Neural progenitor cell (in vitro differentiated cells): ENCODE results near the gene FLT4.

Experiments used
- EZH2 ChIP-seq: fragments of 200-600 bp; sonication (generic); IDR thresholded peaks from 2 replicates; pipeline ENCODE4 v1.6.1; 2017; ENCODE audit warnings: antibody characterized with exemption, mild to moderate bottlenecking, moderate library complexity
- EZH2phosphoT487 ChIP-seq: fragments of 200-600 bp; sonication (generic); IDR thresholded peaks from 2 replicates; pipeline ENCODE4 v1.6.1; 2017; ENCODE audit warnings: antibody characterized with exemption
- TF ChIP-seq, protein P1 (sequence below): fragments of 200-600 bp; sonication (generic); IDR thresholded peaks from 2 replicates; pipeline ENCODE4 v1.5.1; 2017; ENCODE audit warnings: antibody characterized with exemption, mild to moderate bottlenecking

DNA sequence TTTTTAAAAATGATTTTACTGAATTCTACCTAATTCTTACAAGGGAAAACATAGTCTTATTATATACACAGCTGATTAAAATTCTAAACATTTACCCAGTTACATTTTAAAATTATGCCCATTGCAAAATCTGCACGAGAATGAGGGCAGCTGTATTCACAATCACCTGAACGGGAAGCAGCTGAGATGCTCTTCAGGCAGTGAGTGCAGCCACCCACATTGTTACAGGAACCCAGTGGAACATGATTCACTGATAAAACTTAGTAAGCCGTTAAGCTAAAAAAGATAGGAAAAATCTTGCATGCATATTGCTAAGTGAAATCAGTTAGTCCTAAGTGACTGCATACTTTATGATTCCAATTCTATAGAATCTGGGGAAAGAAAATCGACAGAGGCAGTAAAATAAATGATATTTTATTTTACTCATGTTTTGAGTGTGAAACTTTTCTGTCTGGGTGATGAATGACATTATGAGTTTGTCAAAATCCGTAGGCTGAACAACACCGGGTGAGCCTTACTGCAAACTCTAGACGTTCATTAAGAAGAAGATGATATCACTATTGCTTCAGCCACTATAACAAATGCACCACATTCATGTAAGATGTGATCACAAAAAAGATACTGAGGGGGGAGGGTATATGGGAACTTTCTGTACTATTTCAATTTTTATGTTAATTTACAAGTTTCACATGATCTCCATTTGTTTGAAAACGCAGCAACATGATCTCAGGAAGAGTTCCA, 39.1 kb upstream of the FLT4 start:
- TF ChIP-seq, protein P1, sequence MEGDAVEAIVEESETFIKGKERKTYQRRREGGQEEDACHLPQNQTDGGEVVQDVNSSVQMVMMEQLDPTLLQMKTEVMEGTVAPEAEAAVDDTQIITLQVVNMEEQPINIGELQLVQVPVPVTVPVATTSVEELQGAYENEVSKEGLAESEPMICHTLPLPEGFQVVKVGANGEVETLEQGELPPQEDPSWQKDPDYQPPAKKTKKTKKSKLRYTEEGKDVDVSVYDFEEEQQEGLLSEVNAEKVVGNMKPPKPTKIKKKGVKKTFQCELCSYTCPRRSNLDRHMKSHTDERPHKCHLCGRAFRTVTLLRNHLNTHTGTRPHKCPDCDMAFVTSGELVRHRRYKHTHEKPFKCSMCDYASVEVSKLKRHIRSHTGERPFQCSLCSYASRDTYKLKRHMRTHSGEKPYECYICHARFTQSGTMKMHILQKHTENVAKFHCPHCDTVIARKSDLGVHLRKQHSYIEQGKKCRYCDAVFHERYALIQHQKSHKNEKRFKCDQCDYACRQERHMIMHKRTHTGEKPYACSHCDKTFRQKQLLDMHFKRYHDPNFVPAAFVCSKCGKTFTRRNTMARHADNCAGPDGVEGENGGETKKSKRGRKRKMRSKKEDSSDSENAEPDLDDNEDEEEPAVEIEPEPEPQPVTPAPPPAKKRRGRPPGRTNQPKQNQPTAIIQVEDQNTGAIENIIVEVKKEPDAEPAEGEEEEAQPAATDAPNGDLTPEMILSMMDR = no peak
- TF ChIP-seq EZH2phosphoT487 (no peak), EZH2 (no peak)
